ENCODE data around the gene ALG2.

DNA sequence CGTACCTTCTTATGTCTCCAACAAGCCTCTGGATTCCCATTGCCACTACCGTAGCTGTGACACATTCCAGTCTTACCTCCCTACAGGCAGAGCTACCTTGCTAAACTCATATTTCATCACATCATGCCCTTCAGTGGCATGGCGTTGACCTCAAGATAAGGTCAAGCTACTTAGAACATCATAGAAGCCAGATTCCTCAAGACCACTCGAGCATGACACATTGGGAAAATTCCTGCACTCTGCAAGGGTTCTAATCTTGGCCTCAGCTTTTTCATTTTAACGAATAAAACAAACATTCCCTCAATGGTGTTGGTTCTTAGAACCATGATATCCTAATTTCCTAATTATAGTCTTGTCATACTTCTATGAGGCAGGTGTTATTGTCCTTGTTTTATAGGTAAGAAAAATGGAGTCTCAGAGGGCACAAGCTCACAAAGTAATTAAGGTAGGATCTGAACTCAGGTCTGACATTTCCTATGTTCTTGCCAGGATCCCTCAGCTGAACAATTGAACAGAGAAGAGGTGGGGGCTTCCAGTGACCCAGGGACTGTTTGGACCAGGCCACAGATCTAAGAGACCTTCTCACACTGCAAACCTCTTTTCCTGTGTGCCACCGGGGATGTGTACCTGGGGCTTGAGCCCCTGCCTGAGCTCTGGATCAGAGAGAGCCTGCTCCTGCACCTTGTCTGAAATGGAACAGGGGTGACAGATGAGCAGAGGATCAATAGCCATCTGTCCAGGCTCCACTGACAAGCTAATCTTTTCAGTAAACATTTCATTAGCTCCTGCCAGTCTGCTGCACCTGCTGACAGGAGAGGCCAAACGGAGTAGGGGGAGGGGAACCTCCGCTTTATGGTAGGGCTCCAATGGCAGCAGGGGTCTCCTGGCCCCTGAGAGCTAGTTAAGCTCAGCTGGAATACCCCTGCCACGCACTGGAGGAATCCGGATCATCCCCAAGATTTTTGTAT is 49.3 kb downstream of the ALG2 start:
- no peak for TF ChIP-seq POLR2A (IDR thresholded peaks at IDR 0.05)
- TF ChIP-seq, protein P1, sequence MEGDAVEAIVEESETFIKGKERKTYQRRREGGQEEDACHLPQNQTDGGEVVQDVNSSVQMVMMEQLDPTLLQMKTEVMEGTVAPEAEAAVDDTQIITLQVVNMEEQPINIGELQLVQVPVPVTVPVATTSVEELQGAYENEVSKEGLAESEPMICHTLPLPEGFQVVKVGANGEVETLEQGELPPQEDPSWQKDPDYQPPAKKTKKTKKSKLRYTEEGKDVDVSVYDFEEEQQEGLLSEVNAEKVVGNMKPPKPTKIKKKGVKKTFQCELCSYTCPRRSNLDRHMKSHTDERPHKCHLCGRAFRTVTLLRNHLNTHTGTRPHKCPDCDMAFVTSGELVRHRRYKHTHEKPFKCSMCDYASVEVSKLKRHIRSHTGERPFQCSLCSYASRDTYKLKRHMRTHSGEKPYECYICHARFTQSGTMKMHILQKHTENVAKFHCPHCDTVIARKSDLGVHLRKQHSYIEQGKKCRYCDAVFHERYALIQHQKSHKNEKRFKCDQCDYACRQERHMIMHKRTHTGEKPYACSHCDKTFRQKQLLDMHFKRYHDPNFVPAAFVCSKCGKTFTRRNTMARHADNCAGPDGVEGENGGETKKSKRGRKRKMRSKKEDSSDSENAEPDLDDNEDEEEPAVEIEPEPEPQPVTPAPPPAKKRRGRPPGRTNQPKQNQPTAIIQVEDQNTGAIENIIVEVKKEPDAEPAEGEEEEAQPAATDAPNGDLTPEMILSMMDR (IDR thresholded peaks at IDR 0.05), result no peak
